ENCODE data around the gene NELFCD.
"Not testable (repeated sequence)": the region's sequence is repeated elsewhere in the genome, so short reads cannot be mapped to it uniquely, and the experiment has no call there.

Gene NELFCD

GRCh38 chr20:58956078-58956477 is 25.0 kb upstream of the NELFCD start:
- no peak overlapping the region for H3K4me3 ChIP-seq (ENCODE audit: insufficient read depth in 1 of 2, low read depth in 1 of 2, low read length in 2 of 2)
- no peak overlapping the region for H2BK15ac ChIP-seq (ENCODE audit: low read depth, poor library complexity, severe bottlenecking)
- no peak overlapping the region for H2AK5ac ChIP-seq (ENCODE audit: low read length, severe bottlenecking)
- no peak overlapping the region for H3K9ac ChIP-seq (ENCODE audit: low read length)
- no peak overlapping the region for H2BK120ac ChIP-seq (ENCODE audit: low read depth, low read length)
- no peaks in the 10 kb centered on the region for H3K36me3 ChIP-seq (ENCODE audit: control insufficient read depth in 1 of 2, insufficient read depth in 2 of 2, low read depth in 1 of 2, low read length in 2 of 2)
- H4K8ac ChIP-seq (ENCODE audit: low read length), result no peak overlapping the region
- no peaks in the 10 kb centered on the region for H3K4me1 ChIP-seq (ENCODE audit: control insufficient read depth, insufficient read depth, low read depth, low read length)
- no peak overlapping the region for H2AFZ ChIP-seq (ENCODE audit: low read depth, low read length)
- H3K9me3 ChIP-seq (ENCODE audit: control insufficient read depth, low read length), result no peaks in the 10 kb centered on the region
- H3K14ac ChIP-seq (ENCODE audit: low read length in 2 of 2), result no peak overlapping the region
- H3K23ac ChIP-seq (ENCODE audit: low read length in 2 of 2), result no peak overlapping the region
- no peak overlapping the region for H2BK12ac ChIP-seq (ENCODE audit: low read length in 2 of 2)
- H3K79me1 ChIP-seq (replicated peaks; ENCODE audit: low read length, poor library complexity, severe bottlenecking), result no peaks in the 10 kb centered on the region
- H4K91ac ChIP-seq (ENCODE audit: low read length), result no peak overlapping the region
- no peak overlapping the region for H3K27ac ChIP-seq (ENCODE audit: low read length, poor library complexity, severe bottlenecking)
- 98% methylated on average over 7 of the region's 8 CpGs for WGBS
- DNase-seq, result no peak
- H2BK5ac ChIP-seq (ENCODE audit: low read depth, low read length, poor library complexity, severe bottlenecking), result no peak overlapping the region
- no peak overlapping the region for H3K4me2 ChIP-seq (ENCODE audit: low read length, poor library complexity, severe bottlenecking)
- H3K27me3 ChIP-seq (ENCODE audit: control insufficient read depth in 1 of 2, insufficient read depth in 1 of 2, low read length in 2 of 2), result peaks cover 0 to 3% of the 10 kb centered on the region in 2 experiments
- no peak overlapping the region for H3K18ac ChIP-seq (ENCODE audit: low read depth in 1 of 2, low read length in 2 of 2)
- H3K4ac ChIP-seq (ENCODE audit: low read depth in 1 of 2, low read length in 2 of 2), result no peak overlapping the region

DNA sequence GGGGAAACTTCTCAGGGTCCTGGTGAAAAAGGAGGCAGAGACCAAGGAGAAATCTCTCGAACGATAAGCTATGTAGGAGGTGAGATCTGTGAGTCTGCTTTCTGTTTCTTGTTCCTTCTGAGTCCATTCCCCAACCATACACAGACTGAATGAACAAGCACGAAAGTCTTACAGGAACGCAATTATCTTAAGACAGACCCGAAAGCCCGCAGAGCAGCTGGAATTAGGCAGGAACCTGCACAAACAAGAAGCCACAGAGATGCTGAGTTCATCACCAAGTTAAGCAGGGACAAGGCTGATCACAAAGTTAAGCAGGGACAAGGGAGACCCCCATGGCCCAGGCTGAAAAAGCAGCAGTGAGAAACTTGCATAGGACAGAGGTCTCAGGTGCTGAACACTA is 21.4 kb upstream of the NELFCD start:
- Histone ChIP-seq H3K27me3 (ENCODE audit: control insufficient read depth in 1 of 2, insufficient read depth in 1 of 2, low read length in 2 of 2) (peaks cover 0 to 3% of the 10 kb centered on the region in 2 experiments), H2BK5ac (ENCODE audit: low read depth, low read length, poor library complexity, severe bottlenecking) (no peak overlapping the region), H4K91ac (ENCODE audit: low read length) (no peak overlapping the region), H2AK5ac (ENCODE audit: low read length, severe bottlenecking) (no peak overlapping the region), H3K4me1 (ENCODE audit: control insufficient read depth, insufficient read depth, low read depth, low read length) (no peaks in the 10 kb centered on the region), H2AFZ (ENCODE audit: low read depth, low read length) (no peak overlapping the region), H3K79me1 (replicated peaks; ENCODE audit: low read length, poor library complexity, severe bottlenecking) (no peaks in the 10 kb centered on the region), H2BK12ac (ENCODE audit: low read length in 2 of 2) (no peak overlapping the region), H3K36me3 (ENCODE audit: control insufficient read depth in 1 of 2, insufficient read depth in 2 of 2, low read depth in 1 of 2, low read length in 2 of 2) (no peaks in the 10 kb centered on the region), H3K14ac (ENCODE audit: low read length in 2 of 2) (no peak overlapping the region), H3K4me2 (ENCODE audit: low read length, poor library complexity, severe bottlenecking) (no peak overlapping the region), H3K4ac (ENCODE audit: low read depth in 1 of 2, low read length in 2 of 2) (no peak overlapping the region), H4K8ac (ENCODE audit: low read length) (no peak overlapping the region), H3K4me3 (ENCODE audit: insufficient read depth in 1 of 2, low read depth in 1 of 2, low read length in 2 of 2) (no peak overlapping the region), H2BK120ac (ENCODE audit: low read depth, low read length) (no peak overlapping the region), H3K9ac (ENCODE audit: low read length) (no peak overlapping the region), H3K23ac (ENCODE audit: low read length in 2 of 2) (no peak overlapping the region), H3K9me3 (ENCODE audit: control insufficient read depth, low read length) (peaks cover 3% of the 10 kb centered on the region), H3K18ac (ENCODE audit: low read depth in 1 of 2, low read length in 2 of 2) (no peak overlapping the region), H2BK15ac (ENCODE audit: low read depth, poor library complexity, severe bottlenecking) (no peak overlapping the region), H3K27ac (ENCODE audit: low read length, poor library complexity, severe bottlenecking) (no peak overlapping the region)
- DNase-seq, result no peak
- 83% methylated on average over 6 of the region's 6 CpGs for WGBS

DNA sequence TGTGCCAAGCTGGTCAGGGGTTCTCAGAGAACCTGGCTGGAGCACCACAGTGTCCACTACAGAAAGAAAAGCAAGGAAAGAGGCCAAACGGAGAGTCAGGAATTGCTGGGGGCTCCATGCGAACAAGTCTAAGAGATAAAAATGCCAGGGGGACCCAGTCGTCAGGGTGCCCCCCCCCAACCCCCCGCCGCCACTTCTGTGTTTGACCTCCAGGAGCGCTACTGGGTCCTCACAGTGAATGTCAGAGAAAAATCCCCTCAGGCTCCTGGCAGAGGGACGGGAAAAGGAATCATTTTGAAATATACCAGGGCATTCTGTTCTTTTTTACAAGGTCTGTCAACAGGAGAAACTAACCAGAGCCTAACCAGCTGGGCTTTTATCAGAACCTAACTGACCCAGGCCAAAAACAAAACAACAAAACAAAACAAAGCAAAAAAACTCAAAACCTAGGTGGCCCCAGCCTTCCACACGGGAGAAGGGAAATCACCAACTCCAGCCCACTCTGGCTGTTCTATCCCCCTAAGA is 17.9 kb upstream of the NELFCD start:
- H2BK120ac ChIP-seq (ENCODE audit: low read depth, low read length), result no peak overlapping the region
- no peak overlapping the region for H4K8ac ChIP-seq (ENCODE audit: low read length)
- no peaks in the 10 kb centered on the region for H3K79me1 ChIP-seq (replicated peaks; ENCODE audit: low read length, poor library complexity, severe bottlenecking)
- H4K91ac ChIP-seq (ENCODE audit: low read length), result no peak overlapping the region
- no peak overlapping the region for H2BK12ac ChIP-seq (ENCODE audit: low read length in 2 of 2)
- no peak overlapping the region for H2BK15ac ChIP-seq (ENCODE audit: low read depth, poor library complexity, severe bottlenecking)
- no peak overlapping the region for H3K23ac ChIP-seq (ENCODE audit: low read length in 2 of 2)
- no peak overlapping the region for H3K4me3 ChIP-seq (ENCODE audit: insufficient read depth in 1 of 2, low read depth in 1 of 2, low read length in 2 of 2)
- no peak overlapping the region for H2BK5ac ChIP-seq (ENCODE audit: low read depth, low read length, poor library complexity, severe bottlenecking)
- no peaks in the 10 kb centered on the region for H3K4me1 ChIP-seq (ENCODE audit: control insufficient read depth, insufficient read depth, low read depth, low read length)
- H3K4me2 ChIP-seq (ENCODE audit: low read length, poor library complexity, severe bottlenecking), result no peak overlapping the region
- no peak for DNase-seq
- no peak overlapping the region for H2AK5ac ChIP-seq (ENCODE audit: low read length, severe bottlenecking)
- H3K14ac ChIP-seq (ENCODE audit: low read length in 2 of 2), result no peak overlapping the region
- no peak overlapping the region for H3K18ac ChIP-seq (ENCODE audit: low read depth in 1 of 2, low read length in 2 of 2)
- 49% methylated on average over 6 of the region's 8 CpGs for WGBS
- H3K9ac ChIP-seq (ENCODE audit: low read length), result no peak overlapping the region
- H2AFZ ChIP-seq (ENCODE audit: low read depth, low read length), result no peak overlapping the region
- peaks cover 5 to 9% of the 10 kb centered on the region in 2 experiments for H3K27me3 ChIP-seq (ENCODE audit: control insufficient read depth in 1 of 2, insufficient read depth in 1 of 2, low read length in 2 of 2)
- H3K36me3 ChIP-seq (ENCODE audit: control insufficient read depth in 1 of 2, insufficient read depth in 2 of 2, low read depth in 1 of 2, low read length in 2 of 2), result no peaks in the 10 kb centered on the region
- H3K27ac ChIP-seq (ENCODE audit: low read length, poor library complexity, severe bottlenecking), result no peak overlapping the region
- peaks cover 3% of the 10 kb centered on the region for H3K9me3 ChIP-seq (ENCODE audit: control insufficient read depth, low read length)
- H3K4ac ChIP-seq (ENCODE audit: low read depth in 1 of 2, low read length in 2 of 2), result no peak overlapping the region

- WGBS, result 100% methylated on average over 2 of the region's 5 CpGs
- not testable (repeated sequence) for H3K9me3 ChIP-seq (ENCODE audit: control insufficient read depth, low read length); H2BK5ac ChIP-seq (ENCODE audit: low read depth, low read length, poor library complexity, severe bottlenecking); H3K4me2 ChIP-seq (ENCODE audit: low read length, poor library complexity, severe bottlenecking); DNase-seq; H2BK12ac ChIP-seq (ENCODE audit: low read length in 2 of 2); H2BK15ac ChIP-seq (ENCODE audit: low read depth, poor library complexity, severe bottlenecking); H3K79me1 ChIP-seq (replicated peaks; ENCODE audit: low read length, poor library complexity, severe bottlenecking); H3K4me1 ChIP-seq (ENCODE audit: control insufficient read depth, insufficient read depth, low read depth, low read length); H3K36me3 ChIP-seq (ENCODE audit: control insufficient read depth in 1 of 2, insufficient read depth in 2 of 2, low read depth in 1 of 2, low read length in 2 of 2); H3K14ac ChIP-seq (ENCODE audit: low read length in 2 of 2); H3K27me3 ChIP-seq (ENCODE audit: control insufficient read depth in 1 of 2, insufficient read depth in 1 of 2, low read length in 2 of 2); H2AK5ac ChIP-seq (ENCODE audit: low read length, severe bottlenecking); H3K23ac ChIP-seq (ENCODE audit: low read length in 2 of 2); H2AFZ ChIP-seq (ENCODE audit: low read depth, low read length); H3K18ac ChIP-seq (ENCODE audit: low read depth in 1 of 2, low read length in 2 of 2); H3K4ac ChIP-seq (ENCODE audit: low read depth in 1 of 2, low read length in 2 of 2); H4K91ac ChIP-seq (ENCODE audit: low read length); H3K9ac ChIP-seq (ENCODE audit: low read length); H4K8ac ChIP-seq (ENCODE audit: low read length); H3K27ac ChIP-seq (ENCODE audit: low read length, poor library complexity, severe bottlenecking); H2BK120ac ChIP-seq (ENCODE audit: low read depth, low read length); H3K4me3 ChIP-seq (ENCODE audit: insufficient read depth in 1 of 2, low read depth in 1 of 2, low read length in 2 of 2)
These were observed 17.1 kb upstream of the NELFCD start for GRCh38 chr20:58963922-58964321.

Data from mesenchymal stem cell (in vitro differentiated cells and primary cell).